Measurements from ENCODE around the gene HEXIM1.

The HEXIM1 gene

DNA sequence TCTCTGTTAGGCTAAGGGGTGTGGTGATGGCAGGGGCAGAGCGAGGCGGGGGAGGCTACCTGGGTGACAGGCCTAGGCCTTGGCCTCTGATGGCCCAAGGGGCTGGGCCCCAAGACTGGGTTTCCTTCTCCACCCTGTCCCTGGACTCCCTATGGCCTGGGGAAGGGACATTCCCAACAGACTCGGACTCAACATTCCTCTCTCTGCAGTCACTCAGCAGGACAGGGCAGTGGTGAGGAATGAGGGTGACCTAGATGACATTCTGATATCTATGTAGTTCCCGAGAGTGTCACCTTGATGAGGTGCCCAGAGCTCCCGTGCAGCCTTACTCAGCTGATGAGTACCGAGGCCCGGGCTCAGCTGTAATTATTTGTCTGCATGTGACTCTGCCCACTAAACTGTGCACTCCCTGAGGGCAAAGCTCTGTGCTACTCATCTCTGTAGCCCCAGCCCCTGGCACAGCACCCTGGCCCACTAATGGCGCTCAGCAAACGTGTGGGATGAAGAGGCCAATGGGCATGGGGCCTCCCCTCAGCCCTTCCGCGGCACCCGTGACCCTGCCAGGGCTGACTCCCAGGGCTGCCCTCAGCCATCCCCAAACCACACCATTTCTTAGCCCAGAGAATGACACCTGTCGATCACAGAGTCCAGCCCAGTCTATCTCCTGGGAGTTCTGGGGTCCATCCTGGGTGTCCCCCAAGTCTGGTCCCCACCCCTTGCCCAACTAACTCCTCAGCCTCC, 18.2 kb upstream of the HEXIM1 start:
- no peak for DNase-seq (ENCODE audit: low read depth)

DNA sequence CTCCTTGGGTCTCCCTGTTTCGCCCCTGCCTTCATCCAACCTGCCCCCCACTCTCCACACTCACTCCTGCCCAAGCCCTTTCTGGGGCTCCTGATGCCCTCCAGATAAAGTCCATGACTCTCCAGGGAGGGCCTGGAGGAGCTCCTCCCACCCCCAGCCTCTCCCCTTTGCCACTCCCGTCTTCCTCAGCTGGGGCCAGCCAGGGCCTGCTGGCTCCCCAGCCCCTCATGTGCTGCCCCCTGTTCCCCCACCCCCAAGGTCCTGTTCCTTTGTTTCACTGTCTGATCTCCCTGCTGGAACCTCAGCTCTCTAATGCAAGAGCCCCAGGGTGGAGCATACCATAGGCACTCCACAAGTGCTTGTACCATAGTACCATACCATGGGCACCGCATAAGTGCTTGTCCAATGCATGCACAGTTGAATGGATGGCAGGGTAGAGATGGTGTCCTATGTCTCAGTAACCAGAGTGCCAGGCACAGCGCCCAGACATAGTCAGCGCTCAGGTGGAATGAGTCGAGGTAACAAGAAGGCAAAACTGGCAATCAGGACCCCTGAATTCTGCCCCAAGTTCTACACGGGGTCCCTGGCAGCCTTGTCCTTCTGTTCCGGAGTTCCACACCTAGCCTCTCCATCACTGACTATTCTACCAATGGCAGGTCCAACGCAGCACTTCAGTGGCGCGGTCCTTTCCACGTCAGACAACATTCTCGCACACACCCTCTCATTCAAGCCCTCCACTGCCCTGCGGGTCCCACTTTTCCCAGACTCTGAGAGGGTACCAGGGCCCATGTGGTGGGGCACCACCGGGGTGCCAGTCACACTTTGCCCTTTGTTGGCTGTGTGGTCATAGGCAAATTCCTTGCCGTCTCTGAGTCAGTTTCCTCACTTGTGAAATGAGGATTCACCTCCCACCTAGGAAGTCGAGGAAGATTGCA, 17.3 kb upstream of the HEXIM1 start:
- no peak for DNase-seq (ENCODE audit: low read depth)

DNA sequence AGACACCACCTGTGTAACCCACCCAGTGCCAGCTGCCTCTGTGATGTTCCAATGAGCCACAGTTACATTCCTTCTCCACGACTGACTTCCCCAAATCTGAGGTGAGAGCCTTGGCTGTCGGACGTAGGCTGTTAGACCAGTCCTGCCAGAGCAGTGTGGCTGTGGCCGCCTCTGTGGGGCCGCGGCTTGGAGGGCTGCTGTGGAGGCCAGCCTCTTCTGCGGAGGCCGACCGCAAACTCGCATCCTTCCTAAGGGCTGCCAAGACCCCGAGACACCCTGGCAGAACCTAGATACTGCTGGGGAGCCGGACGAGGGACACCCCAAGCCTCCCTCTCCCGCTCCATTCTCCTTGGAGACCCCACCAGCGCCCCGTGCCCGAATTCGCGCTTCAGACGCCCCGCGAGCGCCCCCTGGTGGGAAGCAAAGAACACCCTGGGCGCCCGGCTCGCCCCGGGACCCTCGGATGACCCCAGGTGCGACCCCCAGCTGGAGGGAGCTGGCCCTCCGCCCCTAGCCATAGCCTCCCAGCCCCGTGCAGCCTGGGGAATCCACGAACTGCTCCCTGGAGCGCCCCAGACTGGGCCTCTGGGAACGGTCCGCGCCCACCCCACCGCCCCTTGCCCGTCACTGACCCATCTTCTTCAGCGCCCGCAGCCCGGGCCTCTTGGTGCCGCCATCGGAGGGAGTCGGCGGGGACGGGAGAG, 16.5 kb upstream of the HEXIM1 start:
- DNase-seq (ENCODE audit: low read depth): no peak

DNA sequence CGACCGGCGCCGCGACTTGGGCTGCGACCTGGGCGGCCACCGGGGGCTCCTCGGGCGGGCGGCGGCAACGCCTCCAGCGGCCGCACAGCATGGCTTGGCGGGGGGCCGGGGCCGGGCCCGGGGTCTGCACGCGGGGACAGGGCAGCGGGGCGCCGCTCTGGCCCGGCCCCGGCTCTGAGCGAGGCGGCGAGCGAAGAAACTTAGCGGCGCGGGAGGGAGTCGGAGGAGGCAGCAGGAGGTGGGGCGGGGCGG, 16.0 kb upstream of the HEXIM1 start, which contains the start of gene PLCD3:
Gene PLCD3 (minus strand): TSS at position 196 of the 252 bp plus-strand sequence. CDS start 105 bp downstream, at position 91.
- no peak for DNase-seq (ENCODE audit: low read depth)

DNA sequence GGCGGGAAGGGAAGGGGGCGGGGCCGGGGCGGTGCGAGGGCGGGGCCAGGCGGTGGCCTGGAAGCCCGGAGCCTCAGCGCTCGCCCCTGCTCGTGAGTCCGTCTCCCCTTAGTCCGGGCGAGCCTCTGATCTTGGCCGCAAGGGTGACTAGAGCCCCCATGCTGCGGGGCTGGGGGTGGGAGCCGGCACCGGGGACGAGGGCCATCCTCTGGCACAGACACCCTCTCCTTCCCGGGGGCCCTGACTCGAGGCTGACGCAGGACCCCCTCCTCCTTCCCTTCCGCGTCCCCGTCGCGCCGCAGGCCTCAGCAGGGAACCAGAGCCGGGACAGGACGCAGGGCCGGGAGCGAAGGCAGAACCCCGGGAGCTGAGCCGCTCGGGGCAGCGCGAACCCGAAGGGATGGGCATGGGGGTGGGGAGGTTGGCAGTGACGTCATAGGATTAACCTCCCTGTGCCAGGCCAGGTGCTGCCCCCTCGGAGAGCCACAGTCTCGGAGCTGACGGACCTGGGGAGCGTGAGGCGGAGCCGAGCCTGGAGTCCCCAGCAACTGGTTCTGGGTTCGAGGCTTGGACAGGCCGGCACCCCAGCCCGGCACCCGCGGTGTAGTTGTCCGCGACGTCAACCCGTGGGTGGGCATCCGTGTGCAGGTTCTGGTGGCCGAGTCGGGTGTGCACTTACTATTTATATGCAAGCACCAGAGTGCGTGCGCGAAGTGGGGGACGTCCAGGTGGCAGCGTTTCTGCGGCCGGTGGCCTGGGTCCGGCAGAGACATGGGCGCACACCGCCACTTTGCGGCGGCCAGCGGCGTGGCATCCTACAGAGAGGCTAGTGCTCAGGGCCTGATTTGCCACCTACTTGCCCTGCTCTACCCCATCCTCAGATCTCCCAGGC, 15.5 kb upstream of the HEXIM1 start:
- no peak for DNase-seq (ENCODE audit: low read depth)

DNA sequence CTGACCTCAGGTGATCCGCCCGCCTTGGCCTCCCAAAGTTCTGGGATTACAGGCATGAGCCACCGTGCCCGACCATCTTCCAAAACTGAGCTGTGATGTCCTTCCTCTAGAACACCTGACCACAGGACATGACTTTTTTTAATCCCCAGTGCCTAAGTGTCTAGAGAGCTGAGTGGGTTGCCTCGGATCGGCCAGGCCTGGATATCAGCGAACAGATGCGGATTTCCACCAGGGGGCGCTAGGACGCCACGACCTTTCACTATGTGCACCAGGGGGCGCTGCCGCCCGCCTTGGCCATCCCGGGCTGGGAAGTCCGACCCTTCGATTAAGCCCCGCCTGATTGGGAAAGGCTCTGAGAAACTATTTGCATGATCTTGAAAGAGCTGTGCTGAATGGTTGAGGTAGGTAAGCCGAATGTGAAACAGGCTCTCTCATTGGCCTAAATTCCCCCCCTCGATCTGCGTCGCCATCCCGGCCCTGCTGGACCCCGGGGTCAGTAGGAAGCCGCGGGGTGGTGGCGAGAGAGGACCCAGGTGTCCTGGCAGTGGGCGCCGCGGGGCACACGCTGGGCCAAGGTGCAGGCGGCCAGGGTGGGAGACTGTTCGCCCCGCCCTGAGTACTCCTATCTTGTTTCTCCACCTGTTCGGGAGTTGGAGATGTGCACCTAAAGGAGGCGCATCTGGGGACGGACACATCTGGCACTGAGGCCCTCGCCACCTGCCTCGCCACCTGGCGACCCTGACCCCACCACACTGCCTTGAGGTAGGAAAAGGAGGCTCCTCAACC, 12.9 kb upstream of the HEXIM1 start, which contains the start of gene ACBD4:
Gene ACBD4 (plus strand): TSS at position 496 of the 786 bp plus-strand sequence. CDS start 458 bp downstream, outside the sequence.
- DNase-seq (ENCODE audit: low read depth): peak; percentile 78

DNA sequence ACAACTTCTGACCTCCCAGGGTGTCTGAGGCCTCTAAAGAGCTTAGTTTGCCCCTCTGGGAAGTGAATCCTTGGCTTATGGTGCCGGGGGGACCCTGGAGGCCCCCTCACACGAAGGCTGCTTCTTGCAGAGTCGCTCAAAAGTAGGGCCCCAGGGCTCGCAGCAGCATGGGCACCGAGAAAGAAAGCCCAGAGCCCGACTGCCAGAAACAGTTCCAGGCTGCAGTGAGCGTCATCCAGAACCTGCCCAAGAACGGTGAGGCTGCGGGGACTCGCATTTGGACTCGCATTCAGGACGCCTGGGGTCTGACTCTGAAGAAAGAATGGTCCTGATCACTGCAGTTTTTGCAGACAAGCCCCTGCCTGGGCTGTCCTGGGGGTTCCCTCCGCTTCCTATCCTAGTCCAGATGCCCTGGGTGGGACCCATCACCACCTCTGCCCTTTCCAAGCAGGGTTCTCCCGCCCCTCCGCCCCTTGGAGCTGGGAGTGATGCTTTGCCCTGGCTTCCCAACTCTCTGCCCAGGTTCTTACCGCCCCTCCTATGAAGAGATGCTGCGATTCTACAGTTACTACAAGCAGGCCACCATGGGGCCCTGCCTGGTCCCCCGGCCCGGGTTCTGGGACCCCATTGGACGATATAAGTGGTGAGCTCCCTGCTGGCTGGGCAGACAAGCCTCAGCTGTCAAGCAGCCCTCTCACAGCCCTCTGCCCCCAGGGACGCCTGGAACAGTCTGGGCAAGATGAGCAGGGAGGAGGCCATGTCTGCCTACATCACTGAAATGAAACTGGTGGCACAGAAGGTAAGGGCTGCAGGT, 12.1 kb upstream of the HEXIM1 start:
- no peak for DNase-seq (ENCODE audit: low read depth)

DNA sequence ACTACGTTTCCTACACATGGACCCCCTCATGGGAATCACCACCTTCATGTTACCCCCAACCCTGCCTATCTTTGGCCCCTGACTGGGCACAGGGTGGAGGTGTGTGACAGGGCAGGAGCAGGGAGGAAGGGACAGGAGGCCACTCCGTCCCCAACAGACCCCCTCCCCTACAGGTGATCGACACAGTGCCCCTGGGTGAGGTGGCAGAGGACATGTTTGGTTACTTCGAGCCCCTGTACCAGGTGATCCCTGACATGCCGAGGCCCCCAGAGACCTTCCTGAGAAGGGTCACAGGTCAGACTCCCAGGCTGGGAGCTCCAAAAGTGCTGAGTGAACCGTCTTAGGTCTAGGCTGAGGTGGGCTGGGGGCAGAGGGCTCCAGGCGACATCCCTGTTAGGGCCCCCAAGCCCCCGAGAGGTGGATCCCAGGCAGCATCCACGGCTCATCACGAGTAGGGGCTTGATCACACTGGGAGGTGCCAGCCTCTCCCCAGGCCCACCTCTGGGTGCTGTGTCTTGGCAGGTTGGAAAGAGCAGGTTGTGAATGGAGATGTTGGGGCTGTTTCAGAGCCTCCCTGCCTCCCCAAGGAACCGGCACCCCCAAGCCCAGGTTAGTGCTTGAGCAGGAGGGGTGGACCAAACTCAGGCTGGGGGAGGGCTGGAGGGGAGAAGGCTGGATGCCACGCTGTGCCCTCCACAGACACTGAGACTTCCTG, 11.3 kb upstream of the HEXIM1 start:
- DNase-seq (ENCODE audit: low read depth): no peak

DNA sequence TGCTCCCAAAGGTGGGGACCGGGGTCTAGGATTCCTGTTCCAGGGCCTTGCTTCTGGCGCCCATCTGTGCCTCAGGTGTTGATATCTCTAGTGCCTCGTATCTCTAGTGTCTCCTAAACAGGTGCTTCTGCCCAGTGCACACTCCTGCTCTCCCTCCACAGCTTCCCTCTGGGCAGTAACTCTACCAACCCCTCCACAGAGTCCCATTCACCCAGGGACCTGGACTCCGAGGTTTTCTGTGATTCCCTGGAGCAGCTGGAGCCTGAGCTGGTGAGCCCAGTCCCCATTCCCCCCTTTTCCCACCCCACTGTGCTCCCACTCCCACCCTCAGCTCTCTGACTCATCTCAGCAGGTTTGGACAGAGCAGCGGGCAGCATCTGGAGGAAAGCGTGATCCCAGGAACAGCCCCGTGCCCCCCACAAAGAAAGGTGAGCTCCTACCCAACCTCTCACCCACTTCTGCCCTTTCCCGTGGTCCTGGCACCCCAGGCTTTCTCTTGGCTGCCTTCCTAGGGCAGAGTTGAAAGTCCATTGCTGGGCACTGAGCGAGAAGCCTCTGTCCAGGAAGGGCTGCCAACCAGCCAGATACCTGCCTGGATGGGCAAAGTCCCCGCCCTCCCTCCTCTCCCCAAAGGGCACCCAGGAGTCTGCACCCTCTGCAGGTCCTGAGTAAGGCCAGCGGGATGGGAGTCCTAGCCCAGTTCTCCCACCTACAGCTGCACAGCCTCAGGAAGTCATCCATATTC, 10.5 kb upstream of the HEXIM1 start:
- DNase-seq (ENCODE audit: low read depth): no peak

DNA sequence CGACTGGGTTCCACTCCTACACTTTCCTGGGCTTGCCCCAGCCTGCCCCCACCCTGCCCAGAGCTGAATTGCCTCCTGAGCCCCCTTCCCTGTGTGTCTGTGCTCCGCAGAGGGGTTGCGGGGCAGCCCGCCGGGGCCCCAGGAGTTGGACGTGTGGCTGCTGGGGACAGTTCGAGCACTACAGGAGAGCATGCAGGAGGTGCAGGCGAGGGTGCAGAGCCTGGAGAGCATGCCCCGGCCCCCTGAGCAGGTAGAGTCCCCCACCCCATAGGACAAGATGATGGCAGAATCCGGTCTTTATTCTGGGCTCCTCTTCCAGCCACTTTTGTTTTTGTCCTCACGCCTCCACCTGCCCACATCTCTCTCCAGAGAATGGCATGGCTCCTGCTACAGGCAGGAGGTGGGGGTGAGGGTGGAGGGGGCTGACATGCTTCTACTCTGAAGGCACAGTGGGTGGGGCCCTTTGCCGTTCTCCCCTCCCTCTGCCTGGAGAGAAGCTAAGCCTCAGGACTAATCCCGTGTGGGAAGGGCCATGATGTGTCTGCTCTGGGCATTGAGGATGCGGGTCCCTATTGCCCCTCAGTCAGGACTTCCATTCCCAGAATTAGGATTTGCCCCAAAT, 9.3 kb upstream of the HEXIM1 start:
- DNase-seq (ENCODE audit: low read depth): no peak

DNA sequence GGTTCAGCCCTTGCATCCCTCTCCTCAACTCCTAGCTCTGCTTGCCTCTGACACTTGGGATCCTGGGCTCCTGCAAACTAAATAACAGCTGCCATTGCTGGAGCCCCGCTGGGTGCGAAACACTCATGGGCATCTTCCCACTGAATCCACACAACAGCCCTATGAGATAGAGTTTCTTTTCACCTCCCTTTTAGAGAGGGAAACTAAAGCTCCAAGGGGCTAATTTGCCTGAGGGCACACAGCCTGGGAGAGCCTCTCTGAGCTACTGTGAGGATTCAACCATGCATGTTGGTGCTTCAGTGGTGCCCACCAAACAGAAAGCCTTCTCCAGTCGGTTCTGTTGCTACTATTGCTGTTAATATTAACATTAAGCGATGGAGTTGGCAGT, 8.7 kb upstream of the HEXIM1 start:
- no peak for DNase-seq (ENCODE audit: low read depth)

DNA sequence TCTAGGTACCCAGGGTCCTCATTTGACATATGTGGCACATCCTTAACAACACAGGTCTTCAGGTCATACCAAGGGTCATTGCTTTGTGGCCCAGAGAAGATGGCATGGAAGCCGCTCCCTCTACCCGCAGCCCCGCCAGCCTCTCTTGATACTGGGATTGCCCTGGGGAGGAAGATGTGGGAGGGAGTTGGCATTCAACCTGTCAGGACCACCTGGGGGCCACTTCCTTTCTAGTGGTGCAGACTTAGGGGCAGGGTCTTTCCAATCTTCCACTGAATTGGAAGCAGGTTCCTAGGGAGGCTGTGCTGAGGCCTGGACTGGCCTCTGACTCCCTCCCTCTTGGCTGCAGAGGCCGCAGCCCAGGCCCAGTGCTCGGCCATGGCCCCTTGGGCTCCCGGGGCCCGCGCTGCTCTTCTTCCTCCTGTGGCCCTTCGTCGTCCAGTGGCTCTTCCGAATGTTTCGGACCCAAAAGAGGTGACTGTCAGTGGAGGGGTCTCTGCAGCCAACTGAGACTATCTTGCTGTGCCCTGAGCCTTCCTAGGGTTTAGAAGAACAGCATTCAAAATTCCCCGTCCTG, 5.1 kb upstream of the HEXIM1 start:
- DNase-seq (ENCODE audit: low read depth): no peak

DNA sequence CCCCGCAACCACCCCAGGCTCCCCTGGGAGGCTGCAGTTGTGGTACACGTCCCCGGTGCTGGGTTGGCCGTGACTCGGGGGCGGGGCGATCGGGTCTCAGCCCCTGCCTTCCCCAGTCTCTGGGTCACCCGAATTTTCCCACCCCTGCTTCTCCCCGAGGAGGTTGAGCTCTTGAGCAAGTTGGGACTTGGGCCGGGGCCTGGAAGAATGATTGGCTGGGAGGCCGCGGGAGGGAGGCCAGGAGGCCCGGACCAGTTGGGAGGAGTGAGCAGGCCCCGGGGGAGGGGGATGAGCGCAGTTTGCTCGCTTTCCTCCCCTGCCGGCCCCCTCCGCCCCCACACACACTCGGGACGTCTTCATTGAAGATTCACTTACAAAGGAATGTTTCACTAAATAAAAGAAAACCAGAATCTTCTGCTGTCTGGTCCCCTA, 4.5 kb upstream of the HEXIM1 start:
- no peak for DNase-seq (ENCODE audit: low read depth)

DNA sequence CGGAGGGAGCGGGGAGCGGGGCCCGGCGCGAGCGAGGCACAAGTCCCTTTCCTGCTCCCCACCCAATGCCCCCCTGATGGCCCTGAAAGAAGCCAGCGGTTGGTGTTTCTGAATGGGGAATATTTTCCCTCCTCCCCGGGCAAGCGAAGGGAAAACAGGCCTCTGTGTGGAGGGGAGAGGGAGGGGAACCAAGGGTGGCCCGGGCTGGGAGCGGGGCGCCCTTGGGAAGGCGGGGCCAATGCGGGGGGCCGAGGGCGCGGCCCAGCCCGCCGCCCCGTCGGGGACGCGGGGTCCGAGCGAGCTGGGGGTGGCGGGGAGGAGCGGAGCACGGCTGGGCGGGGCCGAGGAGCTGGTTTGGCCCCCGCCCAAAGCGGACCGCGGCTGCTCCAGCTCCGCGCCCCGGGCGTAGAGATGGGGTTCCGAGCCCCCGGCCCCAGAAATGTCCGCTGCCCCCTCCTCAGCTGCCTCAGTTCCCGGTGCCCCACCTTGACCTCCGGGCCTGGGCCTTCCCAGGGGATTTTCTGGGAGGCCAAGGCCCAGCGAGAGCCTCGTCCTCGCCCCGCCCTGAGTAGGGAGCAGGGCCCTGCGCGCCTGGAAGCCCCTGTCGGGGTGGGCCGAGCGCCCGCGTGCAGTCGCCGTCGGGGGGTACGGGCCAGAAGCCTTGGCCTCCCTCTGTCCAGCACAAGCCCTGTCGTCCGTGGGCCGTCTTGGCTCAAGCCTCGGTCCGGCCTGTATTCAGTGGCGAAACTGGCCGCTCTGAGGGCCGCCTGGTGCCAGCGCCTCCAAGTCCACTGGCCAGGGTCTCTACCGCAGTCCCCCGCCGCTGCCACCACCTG, 3.9 kb upstream of the HEXIM1 start:
- no peak for DNase-seq (ENCODE audit: low read depth)

DNA sequence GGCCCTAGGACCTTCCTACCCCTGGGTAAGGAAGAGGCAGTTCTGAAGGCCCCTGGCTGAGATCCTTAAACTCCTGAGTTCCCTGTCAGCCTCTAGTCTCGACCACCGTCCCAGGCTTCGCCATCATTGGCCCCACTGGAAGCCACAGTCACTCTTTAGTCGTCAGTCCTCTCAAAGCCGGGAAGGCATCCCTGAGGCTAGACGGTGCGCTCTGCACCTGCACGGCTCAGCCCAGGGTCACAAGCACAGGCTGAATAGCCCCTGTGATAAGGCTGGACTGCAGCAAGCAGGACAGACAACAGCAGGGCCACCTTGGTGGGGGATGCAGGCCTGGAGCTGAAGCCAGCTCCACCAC, 3.3 kb upstream of the HEXIM1 start:
- DNase-seq (ENCODE audit: low read depth): no peak

DNA sequence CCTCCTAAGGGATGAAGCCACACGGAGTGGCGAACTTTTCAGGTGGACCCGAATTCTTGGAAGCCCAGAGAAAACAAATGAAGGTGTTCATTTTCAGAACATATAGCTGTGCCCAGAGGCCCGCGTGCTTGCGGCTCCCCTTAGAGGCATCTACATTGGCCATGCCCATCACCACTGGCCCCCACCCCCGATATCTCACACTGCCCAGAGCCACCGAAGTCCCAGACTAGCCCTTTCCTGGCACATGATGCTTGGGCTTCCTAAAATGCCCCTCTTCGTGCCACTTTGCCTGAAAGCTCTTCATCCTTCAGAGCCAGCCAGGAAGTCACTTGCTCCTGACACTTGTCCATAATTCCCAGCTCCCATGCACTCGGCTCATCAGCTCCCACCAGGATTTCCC, 2.1 kb upstream of the HEXIM1 start:
- no peak for DNase-seq (ENCODE audit: low read depth)

DNA sequence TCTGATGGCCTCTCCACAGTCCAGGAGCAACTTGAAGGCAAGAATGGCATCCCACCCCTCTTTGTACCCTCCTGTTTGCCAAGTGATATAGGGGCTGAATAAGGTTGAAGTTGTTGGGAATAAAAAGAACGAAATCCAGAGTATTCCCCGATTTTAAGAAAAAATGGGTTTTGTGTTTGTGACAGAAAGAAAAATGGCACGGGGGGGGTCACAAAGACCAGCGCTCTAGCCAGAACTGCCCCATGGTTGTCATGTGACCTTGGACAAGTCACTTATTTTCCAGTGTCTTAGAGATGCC, 1.7 kb upstream of the HEXIM1 start:
- DNase-seq (ENCODE audit: low read depth): no peak
